Stimulated activated CD8-positive, alpha-beta memory T cell treated with anti-CD3 and anti-CD28 coated beads, Interleukin-7, amount 100 ng/mL, for 24 hours (primary cell): ENCODE data around the gene SMARCAL1.
A peak's percentile ranks its signal among the peaks of the same experiment; 100 is the strongest.

ENCODE experiments used
- DNase-seq: peaks from one replicate; pipeline ENCODE4 v3.0.0-alpha.2; 2020; ENCODE audit warnings: low read depth

Gene SMARCAL1

DNA sequence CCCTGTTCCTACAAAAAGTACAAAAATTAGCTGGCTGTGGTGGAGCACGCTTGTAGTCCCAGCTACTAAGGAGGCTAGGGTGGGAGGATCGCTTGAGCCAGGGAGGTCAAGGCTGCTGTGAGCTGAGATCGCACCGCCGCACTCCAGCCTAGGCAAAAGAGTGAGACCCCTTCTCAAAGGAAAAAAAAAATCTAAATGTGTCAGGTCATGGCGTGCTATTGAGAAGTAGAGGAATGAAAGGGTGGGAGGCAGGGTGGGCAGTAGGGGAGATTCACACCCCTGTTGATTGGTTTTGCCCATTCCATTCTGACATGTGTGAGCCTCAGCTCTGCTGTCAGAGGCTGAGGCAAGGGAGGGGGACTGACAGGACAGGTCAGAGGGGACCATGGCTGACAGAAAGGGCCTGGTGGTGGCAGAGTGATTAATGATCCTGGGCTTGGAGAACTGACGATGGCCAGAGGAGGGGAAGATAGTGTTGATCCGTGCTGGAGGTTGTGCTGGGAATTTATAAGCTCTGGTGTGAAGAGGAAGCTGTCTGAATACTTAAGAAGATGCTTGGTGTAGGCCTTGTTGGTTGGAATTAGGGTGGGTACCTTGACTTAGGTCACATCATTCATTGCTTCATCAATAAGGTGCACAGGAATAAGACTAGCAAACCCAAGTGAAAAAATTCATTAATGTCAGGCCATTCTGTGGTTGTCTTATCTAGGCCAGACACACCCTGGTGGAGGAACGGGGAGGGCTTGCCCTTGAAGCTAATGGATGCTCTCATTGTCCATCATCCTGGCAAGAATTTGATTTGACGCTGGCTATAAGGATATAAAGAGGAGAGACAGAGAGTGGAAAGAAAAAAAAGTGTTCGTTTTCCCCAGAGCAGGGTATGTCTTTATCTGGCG lies 19.1 kb upstream of the SMARCAL1 start:
- no peak for DNase-seq

DNA sequence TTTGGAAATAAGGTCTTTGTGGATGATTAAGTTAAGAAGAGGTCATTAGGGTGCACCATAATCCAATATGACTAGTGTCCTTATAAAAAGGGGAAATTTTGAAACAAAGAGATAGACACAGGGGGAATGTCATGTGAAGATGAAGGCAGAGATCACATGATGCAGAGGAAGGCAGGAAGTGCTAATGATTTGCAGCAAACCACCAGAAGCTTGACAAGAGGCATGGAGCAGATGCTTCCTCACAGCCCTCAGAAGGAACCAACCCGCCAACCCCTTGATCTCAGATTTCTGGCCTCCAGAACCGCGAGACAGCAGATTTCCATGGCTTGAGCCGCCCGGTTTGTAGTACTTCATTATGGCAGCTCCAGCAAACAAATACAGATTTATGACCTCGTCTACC lies 17.4 kb upstream of the SMARCAL1 start:
- no peak for DNase-seq

DNA sequence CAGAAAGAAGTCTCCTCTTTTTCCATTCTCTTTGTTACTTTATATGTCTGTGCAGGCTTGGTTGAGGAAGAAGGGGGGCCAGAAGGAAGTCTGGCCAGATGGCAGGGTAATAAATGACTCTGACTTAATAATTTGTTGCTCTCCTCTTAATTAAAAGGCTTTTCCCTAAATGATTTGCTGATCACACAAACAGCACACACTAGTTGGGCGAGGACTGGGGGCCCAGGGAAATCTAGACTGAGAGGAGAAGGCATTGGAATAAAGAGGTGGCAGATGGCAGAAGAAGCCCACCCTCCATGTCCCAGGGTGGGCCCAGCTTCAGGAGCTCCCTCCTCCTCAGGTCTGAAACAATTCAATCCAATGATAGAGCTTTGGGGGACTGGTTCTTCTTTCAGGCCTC lies 12.7 kb upstream of the SMARCAL1 start:
- no peak for DNase-seq

- DNase-seq, result no peak
These were observed 9.5 kb upstream of the SMARCAL1 start for GRCh38 chr2:216402751-216403150.

- DNase-seq, result peak; percentile 13
These were observed 8.2 kb upstream of the SMARCAL1 start for GRCh38 chr2:216404010-216404618.

DNA sequence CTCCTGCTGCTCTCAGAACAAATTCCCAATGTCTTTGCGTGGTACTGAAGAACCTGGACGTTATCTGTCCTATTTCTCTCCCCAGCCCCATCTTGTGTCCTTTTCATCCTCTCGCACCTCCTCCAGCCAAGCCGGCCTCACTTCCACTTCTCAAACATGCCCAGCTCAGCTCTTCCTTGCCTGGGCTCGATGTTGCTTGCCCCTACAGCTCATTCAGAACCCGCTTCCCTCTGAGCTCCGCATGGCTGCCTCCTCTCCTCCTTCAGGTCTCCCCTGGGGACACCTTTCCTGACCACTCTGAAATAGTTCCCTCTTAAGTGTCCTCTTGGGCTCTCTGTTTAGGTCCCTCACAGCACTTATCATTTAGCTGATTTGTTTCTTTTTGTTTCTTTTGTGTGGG lies 6.7 kb upstream of the SMARCAL1 start:
- no peak for DNase-seq

DNA sequence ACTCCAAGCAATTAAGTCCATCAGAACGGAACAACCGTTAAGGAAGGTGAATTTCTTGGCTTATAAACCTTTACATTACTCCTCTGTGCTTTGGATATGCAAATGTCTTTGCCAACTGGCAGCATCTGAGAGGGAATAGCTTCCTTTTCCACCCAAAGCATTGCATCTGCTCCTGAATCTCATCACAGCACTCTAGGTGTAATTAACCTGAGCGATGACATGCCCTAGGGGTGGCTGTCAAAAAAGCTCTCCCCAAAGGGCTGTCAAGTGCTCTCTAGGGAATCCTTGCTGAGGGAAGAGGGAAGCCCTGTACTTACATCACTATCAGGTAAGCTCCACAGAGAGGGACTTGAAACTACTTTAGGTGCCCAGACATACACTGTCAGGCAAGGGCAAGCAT lies 5.5 kb upstream of the SMARCAL1 start:
- DNase-seq, result no peak

GRCh38 chr2:216408426-216409290 lies 3.6 kb upstream of the SMARCAL1 start:
- DNase-seq, result no peak

DNA sequence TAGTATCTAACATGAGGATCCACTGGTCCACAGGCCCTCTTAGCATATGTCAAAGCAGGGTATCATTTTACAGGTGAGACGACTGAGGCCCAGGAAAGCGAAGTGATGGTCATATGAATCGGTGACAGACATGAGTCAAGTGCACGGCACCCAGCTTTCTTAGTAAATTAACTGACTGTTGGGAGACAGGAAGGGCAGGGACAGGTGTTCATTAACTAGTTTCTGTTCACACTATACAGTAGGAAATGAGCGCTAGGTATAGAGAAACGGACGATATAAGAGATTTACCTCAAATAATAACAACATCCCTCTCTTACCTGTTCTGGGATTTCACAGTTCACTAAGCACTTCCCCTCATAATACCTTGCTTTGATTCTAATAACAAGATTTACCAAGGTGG lies 1.7 kb upstream of the SMARCAL1 start:
- DNase-seq, result no peak

DNA sequence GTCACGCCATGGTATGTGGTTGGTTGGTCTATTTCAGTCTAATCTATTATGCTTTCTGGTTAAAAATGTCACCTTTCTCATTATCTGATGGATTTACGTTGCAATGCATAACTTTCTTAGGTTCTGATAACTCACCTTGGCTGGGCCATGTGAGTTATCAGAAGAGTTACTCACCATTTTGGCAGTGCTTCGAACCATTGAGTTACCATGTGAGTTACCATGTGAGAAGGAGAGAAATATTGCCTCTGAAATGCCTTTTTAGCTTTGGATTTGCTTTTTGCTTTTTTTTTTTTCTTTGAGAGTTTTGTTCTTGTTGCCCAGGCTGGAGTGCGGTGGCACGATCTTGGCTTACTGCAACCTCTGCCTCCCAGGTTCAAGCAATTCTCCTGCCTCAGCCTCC lies 1.6 kb downstream of the SMARCAL1 start:
- DNase-seq, result no peak

GRCh38 chr2:216414772-216415319 lies 2.6 kb downstream of the SMARCAL1 start:
- DNase-seq, result no peak

- no peak for DNase-seq
These were observed 3.3 kb downstream of the SMARCAL1 start for GRCh38 chr2:216415541-216415940.

GRCh38 chr2:216416571-216417307 lies 4.5 kb downstream of the SMARCAL1 start:
- DNase-seq, result no peak

GRCh38 chr2:216418981-216419380 lies 6.7 kb downstream of the SMARCAL1 start:
- no peak for DNase-seq

DNA sequence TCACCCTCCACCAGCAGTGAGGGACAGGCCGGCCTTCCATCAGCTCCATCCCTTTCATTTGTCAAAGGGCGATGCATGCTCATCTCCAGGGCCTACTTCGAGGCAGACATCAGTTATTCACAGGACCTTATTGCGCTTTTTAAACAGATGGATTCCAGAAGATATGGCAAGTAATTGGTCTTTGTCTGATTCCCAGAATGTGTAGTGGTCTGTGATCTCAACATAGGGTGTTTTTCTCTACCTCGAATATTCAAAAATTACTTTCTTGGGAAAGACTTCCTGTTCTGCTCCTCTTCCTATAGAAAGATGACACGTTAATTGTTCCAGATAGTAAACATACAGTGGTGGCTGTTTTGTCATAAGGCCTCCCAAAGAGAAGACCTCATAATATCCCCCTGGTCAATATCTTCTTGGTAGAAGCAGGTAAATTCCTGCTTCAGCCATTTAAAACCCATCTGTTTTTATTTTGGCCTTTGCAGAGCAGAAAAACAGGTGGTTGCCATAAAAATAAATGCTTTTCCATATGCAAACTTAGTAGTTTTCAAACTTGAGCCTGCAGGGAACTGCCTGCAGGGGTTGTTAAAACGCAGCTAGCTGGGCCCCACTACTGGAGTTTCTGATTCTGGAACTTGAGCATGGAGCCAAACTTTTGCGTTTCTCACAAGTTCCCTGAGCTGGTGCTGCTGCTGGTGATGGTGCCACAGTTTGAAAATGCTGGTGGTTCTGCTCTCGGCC lies 8.2 kb downstream of the SMARCAL1 start:
- no peak for DNase-seq

DNA sequence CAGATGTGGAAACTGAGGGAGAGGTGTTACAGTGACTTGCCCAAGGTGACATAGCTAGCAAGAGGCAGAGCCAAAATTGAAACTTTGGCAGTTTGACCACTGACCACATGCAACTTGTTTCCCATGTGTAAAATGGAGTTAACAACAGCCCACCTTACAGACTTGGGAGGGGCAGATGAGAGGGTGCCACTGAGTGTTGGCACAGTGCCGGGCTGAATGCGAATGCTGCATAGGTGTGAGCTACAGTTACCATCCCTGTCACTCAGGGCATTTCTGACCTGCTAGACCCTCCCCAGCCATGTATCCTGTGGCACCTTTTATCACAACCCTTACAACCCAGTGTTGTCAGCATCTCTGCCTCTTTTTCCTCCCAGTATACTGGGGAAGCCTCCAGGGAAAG lies 10.8 kb downstream of the SMARCAL1 start:
- no peak for DNase-seq

DNA sequence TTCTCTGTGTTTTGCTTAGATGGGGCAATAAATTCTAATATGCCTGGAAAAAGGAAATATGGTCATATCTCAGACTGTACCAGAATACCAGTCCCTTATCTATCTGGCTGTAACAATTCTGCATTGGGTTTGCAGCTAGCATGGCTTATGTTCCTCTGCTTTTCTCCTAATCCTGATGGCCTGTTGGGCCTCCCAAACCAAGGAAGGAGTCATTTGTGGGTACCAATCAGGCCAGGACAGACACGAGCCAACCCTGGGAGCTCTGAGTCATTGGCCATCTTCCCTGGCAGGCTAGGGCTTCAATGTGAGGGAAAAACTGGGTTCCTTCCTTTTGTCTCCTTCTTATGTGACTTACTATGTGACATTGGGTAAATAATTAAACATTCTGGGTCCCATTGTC lies 12.0 kb downstream of the SMARCAL1 start:
- no peak for DNase-seq

DNA sequence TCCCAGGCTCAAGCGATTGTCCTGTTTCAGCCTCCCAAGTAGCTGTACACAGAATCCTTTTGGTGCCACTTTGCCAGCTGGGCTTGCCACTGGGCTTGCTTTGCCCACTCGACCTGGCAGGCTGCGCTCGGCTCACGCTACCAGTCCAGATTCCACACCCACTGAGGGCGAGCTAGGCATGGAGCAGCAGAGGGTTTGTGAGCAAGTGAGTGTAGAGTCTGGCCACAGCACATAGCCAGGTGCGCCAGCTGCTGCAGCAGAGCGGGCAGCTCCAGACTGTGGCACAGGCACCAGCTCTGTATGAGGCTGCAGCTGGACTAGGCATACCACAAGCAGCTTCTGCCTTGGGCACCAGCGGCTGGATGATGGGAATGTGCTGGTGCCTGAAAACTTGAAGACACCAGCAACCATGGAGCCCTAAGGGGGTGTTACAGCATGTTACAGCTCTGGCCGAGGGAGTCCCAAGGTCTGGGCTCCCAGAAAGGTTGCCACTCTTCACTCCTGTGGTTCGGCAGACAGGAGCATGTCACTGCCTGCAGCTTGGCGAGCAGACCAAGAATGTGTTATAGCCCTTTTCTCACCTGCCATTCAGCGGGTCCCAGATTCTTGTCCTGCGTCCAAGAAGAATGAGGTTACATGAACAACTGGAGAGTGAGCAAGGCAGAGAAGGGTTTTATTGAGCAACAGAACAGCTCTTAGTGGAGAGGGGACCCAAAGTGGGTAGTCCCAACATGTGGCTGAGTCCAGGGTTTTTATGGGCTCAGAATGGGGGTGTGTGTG lies 12.9 kb downstream of the SMARCAL1 start:
- no peak for DNase-seq

- DNase-seq, result no peak
These were observed 14.0 kb downstream of the SMARCAL1 start for GRCh38 chr2:216426166-216426777.

GRCh38 chr2:216426938-216427337 lies 14.7 kb downstream of the SMARCAL1 start:
- DNase-seq, result no peak
